HG03457 (cell line): ENCODE results near the gene WNT3A.

Source experiments
- ATAC-seq: cut with Tn5 transposase; IDR thresholded peaks from one replicate; pipeline ENCODE4 v1.9.1; 2021; ENCODE audit warnings: moderate number of reproducible peaks; ENCODE audit not compliant: unreplicated experiment

The WNT3A gene

DNA sequence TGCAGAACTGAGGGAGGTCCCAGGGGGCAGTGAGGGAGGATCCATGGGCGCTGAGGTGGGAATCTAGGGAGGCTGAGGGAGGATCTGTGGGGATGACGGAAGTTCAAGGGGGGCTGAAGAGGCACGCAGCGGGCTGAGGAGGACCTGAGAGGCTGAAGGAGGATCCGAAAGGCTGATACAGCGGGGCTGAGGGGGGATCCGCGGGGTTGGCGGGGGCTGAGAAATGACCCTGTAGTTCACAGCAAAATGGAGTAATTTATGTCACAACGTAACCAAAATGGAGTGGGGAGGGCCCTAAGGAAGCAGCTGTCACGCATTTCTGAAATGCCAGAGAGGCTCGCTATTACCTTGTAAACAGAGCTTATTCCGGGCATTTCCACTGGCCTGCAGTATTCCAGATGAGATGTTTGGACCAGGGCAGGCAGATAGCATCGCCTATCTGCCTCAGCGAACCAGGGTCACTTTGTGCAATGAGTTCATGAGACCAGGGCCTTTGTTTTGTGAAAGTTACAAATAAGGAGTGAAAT, 103.2 kb downstream of the WNT3A start:
- ATAC-seq, result no peak

DNA sequence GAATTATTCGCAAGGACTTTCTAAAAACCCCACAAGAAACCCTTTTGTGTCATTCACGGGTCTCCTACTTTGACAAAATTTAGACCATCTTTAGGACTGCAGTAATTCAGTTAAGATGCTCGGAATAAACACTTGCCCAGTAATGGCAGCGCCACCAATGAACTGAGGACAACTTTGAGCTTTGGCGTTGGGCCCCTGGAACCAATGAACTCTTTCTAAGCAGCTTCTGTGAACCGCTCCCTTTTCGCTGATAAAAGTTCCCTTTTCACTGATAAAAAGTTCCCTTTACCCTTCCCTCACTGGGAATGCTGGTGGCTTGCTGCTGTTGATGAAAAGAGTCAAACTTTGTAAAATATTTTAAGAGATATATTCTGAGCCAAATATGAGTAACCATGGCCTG, 103.8 kb downstream of the WNT3A start:
- no peak for ATAC-seq
